Breast epithelium (tissue), 3 donors: ENCODE results near the gene TEX38.

Source experiments
- POLR2A ChIP-seq: fragments of 450-650 bp; IDR thresholded peaks from one replicate; pipeline ENCODE4 v1.6.1; 2016; ENCODE audit warnings: antibody characterized with exemption, mild to moderate bottlenecking, moderate library complexity
- POLR2AphosphoS5 ChIP-seq, 3 donors: sonication (generic); formaldehyde crosslinking; IDR thresholded peaks; one replicate each; pipeline ENCODE4 v1.6.1; 2017; ENCODE audit warnings: antibody characterized with exemption in 3 of 3
- TF ChIP-seq, protein P1 (sequence below), 3 donors: fragments of 450-650 bp; IDR thresholded peaks; one replicate each; pipeline ENCODE4 v1.5.1; 2016 to 2017; ENCODE audit warnings: antibody characterized with exemption in 3 of 3, mild to moderate bottlenecking in 3 of 3, moderate library complexity in 3 of 3

DNA sequence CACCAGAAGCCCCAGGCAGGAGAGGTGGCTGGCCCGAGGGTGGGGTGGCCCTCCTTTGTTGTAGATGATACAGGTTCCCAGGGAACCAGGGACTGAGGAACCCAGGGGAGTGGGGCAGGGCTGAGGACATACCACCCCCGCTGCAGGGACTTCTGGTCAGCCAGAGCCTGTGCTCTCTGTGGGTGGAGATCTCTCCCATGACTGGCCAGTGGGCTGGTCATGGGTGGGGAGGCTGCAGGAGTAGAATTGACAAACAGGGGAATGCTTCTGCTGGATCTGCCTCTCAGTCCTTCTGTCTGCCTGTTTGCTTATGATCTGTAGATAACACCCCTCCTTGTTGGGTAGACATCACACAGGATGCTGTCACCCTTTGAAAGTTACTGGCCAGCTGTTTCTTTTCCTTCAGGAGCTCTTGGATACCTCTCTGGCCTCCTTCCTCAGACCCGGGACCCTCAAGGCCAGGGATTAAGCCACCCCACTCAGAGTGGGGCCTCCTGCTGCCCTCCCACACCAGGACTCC is 50.1 kb downstream of the TEX38 start:
- TF ChIP-seq, protein P1, sequence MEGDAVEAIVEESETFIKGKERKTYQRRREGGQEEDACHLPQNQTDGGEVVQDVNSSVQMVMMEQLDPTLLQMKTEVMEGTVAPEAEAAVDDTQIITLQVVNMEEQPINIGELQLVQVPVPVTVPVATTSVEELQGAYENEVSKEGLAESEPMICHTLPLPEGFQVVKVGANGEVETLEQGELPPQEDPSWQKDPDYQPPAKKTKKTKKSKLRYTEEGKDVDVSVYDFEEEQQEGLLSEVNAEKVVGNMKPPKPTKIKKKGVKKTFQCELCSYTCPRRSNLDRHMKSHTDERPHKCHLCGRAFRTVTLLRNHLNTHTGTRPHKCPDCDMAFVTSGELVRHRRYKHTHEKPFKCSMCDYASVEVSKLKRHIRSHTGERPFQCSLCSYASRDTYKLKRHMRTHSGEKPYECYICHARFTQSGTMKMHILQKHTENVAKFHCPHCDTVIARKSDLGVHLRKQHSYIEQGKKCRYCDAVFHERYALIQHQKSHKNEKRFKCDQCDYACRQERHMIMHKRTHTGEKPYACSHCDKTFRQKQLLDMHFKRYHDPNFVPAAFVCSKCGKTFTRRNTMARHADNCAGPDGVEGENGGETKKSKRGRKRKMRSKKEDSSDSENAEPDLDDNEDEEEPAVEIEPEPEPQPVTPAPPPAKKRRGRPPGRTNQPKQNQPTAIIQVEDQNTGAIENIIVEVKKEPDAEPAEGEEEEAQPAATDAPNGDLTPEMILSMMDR (IDR thresholded peaks at IDR 0.05): no peak
- no peak for TF ChIP-seq POLR2A
- TF ChIP-seq POLR2AphosphoS5 (IDR thresholded peaks at IDR 0.05): no peak
